GM18873 (cell line): ENCODE data around the gene KCNK13.

Experiments
- ATAC-seq: cut with Tn5 transposase; IDR thresholded peaks from one replicate; pipeline ENCODE4 v1.9.1; 2021; ENCODE audit warnings: mild to moderate bottlenecking, moderate library complexity, moderate number of reproducible peaks; ENCODE audit not compliant: unreplicated experiment, low FRiP score

Gene KCNK13

GRCh38 chr14:90116444-90116843 is 54.6 kb downstream of the KCNK13 start:
- ATAC-seq: no peak

- no peak for ATAC-seq
Measured at GRCh38 chr14:90118027-90118426, 56.2 kb downstream of the KCNK13 start.

GRCh38 chr14:90126260-90126659 is 64.5 kb downstream of the KCNK13 start:
- ATAC-seq: no peak

- no peak for ATAC-seq
Measured at GRCh38 chr14:90132821-90133570, 71.2 kb downstream of the KCNK13 start.

- ATAC-seq: no peak
Measured at GRCh38 chr14:90136904-90137303, 75.1 kb downstream of the KCNK13 start.

GRCh38 chr14:90137807-90138206 is 76.0 kb downstream of the KCNK13 start:
- no peak for ATAC-seq

GRCh38 chr14:90139199-90139598 is 77.4 kb downstream of the KCNK13 start:
- ATAC-seq: no peak

GRCh38 chr14:90140298-90140955 is 78.6 kb downstream of the KCNK13 start:
- ATAC-seq: no peak

- ATAC-seq: no peak
Measured at GRCh38 chr14:90140956-90141316, 79.1 kb downstream of the KCNK13 start.

- ATAC-seq: no peak
Measured at GRCh38 chr14:90153429-90153828, 91.6 kb downstream of the KCNK13 start.

GRCh38 chr14:90154110-90154509 is 92.3 kb downstream of the KCNK13 start:
- ATAC-seq: no peak

- ATAC-seq: no peak
Measured at GRCh38 chr14:90159146-90159545, 97.4 kb downstream of the KCNK13 start.

GRCh38 chr14:90159688-90160087 is 97.9 kb downstream of the KCNK13 start:
- ATAC-seq: no peak

GRCh38 chr14:90161129-90161528 is 99.3 kb downstream of the KCNK13 start:
- no peak for ATAC-seq

- no peak for ATAC-seq
Measured at GRCh38 chr14:90168425-90169105, 106.8 kb downstream of the KCNK13 start.

- no peak for ATAC-seq
Measured at GRCh38 chr14:90175631-90176030, 113.8 kb downstream of the KCNK13 start.

GRCh38 chr14:90177539-90178189 is 115.9 kb downstream of the KCNK13 start:
- ATAC-seq: no peak

- no peak for ATAC-seq
Measured at GRCh38 chr14:90179357-90179756, 117.6 kb downstream of the KCNK13 start.

- no peak for ATAC-seq
Measured at GRCh38 chr14:90179809-90180779, 118.3 kb downstream of the KCNK13 start.

GRCh38 chr14:90184094-90184493 is 122.3 kb downstream of the KCNK13 start:
- no peak for ATAC-seq
